ENCODE data around the gene PRR18.

GRCh38 chr6:166296035-166296883, 11.9 kb downstream of the PRR18 start:
- TF ChIP-seq CTCF (conservative IDR thresholded peaks at IDR 0.05) (no peak), ZFX (IDR thresholded peaks at IDR 0.05) (no peak)

Measured in C4-2B (cell line).